Measurements from ENCODE around the gene ACAA1.
"Not testable (repeated sequence)": the region's sequence is repeated elsewhere in the genome, so short reads cannot be mapped to it uniquely, and the experiment has no call there.

The ACAA1 gene

DNA sequence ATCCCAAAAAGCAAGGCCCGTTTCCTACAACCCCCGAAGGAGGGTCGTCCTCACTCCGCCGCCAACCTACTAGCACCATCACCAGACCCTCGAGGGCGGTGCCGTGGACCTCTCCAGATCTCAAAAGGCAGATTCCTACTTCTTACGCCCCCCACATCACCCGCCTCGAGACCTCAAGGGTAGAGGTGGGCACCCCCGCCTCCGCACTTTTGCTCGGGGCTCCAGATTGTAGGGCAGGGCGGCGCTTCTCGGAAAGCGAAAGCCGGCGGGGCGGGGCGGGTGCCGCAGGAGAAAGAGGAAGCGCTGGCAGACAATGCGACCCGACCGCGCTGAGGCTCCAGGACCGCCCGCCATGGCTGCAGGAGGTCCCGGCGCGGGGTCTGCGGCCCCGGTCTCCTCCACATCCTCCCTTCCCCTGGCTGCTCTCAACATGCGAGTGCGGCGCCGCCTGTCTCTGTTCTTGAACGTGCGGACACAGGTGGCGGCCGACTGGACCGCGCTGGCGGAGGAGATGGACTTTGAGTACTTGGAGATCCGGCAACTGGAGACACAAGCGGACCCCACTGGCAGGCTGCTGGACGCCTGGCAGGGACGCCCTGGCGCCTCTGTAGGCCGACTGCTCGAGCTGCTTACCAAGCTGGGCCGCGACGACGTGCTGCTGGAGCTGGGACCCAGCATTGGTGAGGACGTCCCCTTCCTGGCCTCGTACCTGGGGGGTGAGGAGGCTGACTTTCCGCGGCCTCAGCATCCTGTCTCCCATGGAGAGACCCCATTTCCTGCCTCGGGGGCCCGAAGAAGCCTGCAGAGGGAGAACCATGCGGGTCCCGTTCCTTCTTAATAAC is 1.6 kb upstream of the ACAA1 start, which contains the start of gene MYD88:
Gene MYD88 (plus strand): TSS at position 313 of the 842 bp plus-strand sequence. CDS start 40 bp downstream, at position 353.
- DNase-seq (ENCODE audit: low spot score in 2 of 2) (peak; percentile 73 to 74), ATAC-seq (replicated peaks; ENCODE audit: extremely low read depth, poor library complexity, severe bottlenecking) (peak; percentile 60)
- peaks cover 68% of the 10 kb centered on the region for H3K4me1 Mint-ChIP-seq

DNA sequence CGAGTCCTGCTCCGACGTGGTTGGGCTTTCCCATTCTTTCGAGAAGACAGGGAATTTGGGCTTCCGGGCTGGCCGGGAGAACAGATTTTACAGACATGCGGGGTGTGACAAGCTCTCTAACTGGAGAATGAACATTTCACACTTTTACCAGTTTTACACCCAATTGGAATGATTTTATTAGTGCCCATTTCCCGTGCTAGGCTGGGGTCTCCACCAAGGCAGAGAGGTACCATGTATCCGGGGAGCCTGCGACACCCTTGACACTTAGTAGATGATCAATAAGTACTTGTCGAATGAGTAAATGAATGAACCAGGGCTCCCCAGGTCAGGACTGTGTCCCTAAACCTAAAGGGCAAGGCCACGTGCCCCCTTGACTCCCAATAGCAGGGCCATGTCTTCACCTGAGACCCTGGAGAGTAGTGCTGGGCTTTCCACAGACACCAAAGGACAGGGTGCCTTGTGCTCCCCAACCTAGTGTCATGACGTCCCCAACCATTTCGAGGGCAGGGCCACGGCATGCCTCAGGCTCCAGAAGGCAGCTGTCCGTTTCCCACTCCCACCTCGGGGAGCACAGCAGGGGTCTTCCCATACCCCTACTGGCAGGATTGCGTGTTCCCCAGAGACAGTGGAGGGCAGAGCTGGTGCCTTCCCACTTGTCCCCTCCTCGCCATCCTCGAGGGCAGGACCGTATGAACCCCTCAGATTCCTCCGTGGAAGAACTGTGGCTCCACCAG is 855 bp upstream of the ACAA1 start:
- Mint-ChIP-seq H3K9me3 (no peaks in the 10 kb centered on the region), H3K27me3 (no peaks in the 10 kb centered on the region), H3K27ac (ENCODE audit: low read depth) (peak overlapping the region; percentile 98), H3K4me3 (peak overlapping the region; percentile 95), H3K36me3 (ENCODE audit: insufficient read depth) (peaks cover 17% of the 10 kb centered on the region), H3K4me1 (peaks cover 73% of the 10 kb centered on the region)
- DNase-seq (ENCODE audit: low spot score in 2 of 2): no peak
- peak; percentile 1 for ATAC-seq (replicated peaks; ENCODE audit: extremely low read depth, poor library complexity, severe bottlenecking)

More for the DNA sequence above, 1.6 kb upstream of the ACAA1 start, which contains the start of gene MYD88:
- Mint-ChIP-seq H3K9me3 (no peaks in the 10 kb centered on the region), H3K27me3 (no peaks in the 10 kb centered on the region), H3K27ac (ENCODE audit: low read depth) (peak within 1 kb of the TSS; percentile 98), H3K4me3 (peak within 1 kb of the TSS; percentile 95), H3K36me3 (ENCODE audit: insufficient read depth) (peaks cover 15% of the 10 kb centered on the region)

DNA sequence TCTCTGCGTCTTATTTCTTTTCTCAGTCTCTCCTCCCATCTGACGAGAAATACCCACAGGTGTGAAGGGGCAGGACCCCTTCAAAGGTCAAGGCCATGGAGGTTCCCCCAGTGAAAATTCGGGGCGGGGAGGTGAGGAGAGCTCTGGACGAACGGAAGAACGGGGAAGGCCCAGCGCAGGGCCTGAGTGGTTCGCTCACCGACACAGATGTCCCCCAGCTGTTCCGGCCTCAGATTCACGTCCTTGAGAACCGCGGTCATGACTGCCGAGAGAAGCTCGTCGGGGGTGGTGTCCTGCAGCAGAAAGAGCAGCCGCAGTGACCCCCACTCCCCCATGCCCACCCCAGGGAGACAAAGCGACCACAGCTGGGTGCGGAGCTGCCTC is 542 bp downstream of the ACAA1 start:
- no peak for DNase-seq (ENCODE audit: low spot score in 2 of 2)
- Mint-ChIP-seq H3K27me3 (no peaks in the 10 kb centered on the region), H3K27ac (ENCODE audit: low read depth) (peak overlapping the region; percentile 98), H3K9me3 (no peaks in the 10 kb centered on the region), H3K4me1 (peaks cover 82% of the 10 kb centered on the region), H3K4me3 (peak overlapping the region; percentile 95), H3K36me3 (ENCODE audit: insufficient read depth) (peaks cover 16% of the 10 kb centered on the region)
- no peak for ATAC-seq (replicated peaks; ENCODE audit: extremely low read depth, poor library complexity, severe bottlenecking)

DNA sequence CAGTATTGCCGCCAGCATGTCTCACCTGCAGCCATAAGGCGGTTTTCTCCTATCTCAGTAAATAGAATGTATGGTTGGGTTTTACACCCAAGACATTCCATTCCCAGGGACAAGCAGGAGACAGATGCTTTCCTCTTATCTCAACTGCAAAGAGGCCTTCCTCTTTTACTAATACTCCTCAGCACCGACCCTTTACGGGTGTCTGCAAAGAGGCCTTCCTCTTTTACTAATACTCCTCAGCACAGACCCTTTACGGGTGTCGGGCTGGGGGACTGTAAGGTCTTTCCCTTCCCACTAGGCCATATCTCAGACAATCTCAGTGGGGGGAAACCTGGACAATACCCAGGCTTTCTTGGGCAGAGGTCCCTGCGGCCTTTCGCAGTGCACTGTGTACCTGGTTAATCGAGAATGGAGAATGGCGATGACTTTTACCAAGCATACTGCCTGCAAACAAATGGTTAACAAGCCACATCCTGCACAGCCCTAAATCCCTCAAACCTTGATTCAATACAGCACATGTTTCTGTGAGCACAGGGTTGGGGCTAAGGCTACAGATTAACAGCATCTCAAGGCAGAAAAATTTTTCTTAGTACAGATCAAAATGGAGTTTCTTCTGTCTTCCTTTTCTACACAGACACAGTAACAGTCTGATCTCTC is 1.2 kb downstream of the ACAA1 start:
- not testable (repeated sequence) for H3K27me3 Mint-ChIP-seq; H3K9me3 Mint-ChIP-seq; ATAC-seq (replicated peaks; ENCODE audit: extremely low read depth, poor library complexity, severe bottlenecking); DNase-seq (ENCODE audit: low spot score in 2 of 2)
- Mint-ChIP-seq H3K4me1 (peaks cover 79% of the 10 kb centered on the region), H3K4me3 (peak overlapping the region; percentile 95), H3K36me3 (ENCODE audit: insufficient read depth) (peaks cover 17% of the 10 kb centered on the region), H3K27ac (ENCODE audit: low read depth) (peak overlapping the region; percentile 98)

DNA sequence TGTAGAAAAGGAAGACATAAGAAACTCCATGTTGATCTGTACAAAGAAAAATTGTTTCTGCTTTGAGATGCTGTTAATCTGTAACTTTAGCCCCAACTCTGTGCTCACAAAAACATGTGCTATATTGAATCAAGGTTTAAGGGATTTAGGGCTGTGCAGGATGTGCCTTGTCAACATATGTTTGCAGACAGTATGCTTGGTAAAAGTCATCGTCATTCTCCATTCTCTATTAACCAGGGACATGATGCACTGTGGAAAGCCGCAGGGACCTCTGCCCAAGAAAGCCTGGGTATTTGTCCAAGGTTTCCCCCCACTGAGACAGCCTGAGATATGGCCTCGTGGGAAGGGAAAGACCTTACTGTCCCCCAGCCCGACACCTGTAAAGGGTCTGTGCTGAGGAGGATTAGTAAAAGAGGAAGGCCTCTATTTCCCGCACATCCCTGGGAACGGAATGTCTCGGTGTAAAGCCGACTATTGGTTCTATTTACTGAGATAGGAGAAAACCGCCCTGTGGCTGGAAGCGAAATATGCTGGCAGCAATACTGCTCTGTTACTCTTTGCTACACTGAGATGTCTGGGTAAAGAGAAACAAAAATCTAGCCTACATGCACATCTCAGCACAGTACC is 2.3 kb downstream of the ACAA1 start:
- Mint-ChIP-seq H3K4me1 (peaks cover 77% of the 10 kb centered on the region), H3K4me3 (peak overlapping the region; percentile 95), H3K36me3 (ENCODE audit: insufficient read depth) (peaks cover 22% of the 10 kb centered on the region)
- H3K27ac Mint-ChIP-seq (ENCODE audit: low read depth); H3K9me3 Mint-ChIP-seq; DNase-seq (ENCODE audit: low spot score in 2 of 2); ATAC-seq (replicated peaks; ENCODE audit: extremely low read depth, poor library complexity, severe bottlenecking); H3K27me3 Mint-ChIP-seq: not testable (repeated sequence)

DNA sequence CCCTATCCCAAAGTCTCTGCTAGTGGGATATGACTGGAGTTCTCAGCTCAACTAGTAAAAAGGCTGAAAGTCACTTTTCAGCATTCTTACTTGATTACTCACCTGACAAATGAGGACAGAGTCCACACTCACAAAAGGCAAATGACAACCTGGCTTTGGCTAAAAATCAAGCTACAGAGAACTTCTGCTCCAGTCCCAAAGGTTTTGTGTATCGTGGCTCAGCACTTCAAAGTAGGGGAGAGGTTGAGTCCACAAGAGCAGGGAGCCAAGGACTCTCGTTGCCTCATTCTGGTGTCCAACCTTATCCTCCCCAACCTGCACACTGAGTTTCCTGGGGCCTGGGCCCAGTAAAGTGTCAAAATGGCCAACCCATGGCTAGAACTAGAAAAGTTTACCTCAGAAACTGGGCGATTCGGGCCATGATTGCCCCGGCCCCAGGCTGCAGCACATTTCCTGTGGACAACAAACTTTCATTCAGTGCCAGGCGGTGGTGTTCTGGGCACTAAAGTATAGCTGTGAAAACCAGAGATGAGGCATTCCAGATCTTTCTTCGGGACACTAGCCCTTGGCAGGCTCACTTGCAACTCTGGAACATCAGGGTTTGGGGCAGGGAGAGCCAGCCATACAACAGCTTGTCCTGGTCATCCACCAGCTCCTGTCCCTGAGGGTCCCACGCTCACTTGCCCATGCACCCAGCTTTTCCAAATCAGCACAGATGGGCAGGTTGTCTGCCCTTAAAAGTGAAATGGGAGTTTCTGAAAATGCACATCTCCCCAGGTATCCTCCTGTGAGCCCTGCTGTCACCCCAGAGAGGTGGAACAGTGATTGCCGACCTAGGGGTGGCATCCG is 3.1 kb downstream of the ACAA1 start:
- no peak overlapping the region for H3K27ac Mint-ChIP-seq (ENCODE audit: low read depth)

DNA sequence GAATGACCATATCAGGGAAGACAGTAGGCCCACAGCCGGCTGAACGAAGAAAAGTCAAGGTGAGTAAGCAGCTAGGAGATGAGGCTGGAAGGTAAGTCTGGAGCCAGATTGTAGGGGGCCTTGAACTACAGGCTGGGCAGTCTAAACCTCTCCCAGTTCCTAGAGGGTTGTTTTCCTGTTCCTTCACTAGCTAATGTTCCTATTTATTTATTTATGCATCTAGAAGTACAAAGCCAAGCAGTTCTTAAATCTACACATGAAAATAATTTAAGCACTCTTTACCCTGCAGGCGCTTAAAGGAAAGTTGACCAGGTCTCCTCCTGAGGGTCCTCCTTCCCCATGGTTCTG is 3.7 kb downstream of the ACAA1 start:
- peaks cover 28% of the 10 kb centered on the region for H3K36me3 Mint-ChIP-seq (ENCODE audit: insufficient read depth)
- no peak overlapping the region for H3K27ac Mint-ChIP-seq (ENCODE audit: low read depth)
- DNase-seq (ENCODE audit: low spot score in 2 of 2) (no peak), ATAC-seq (replicated peaks; ENCODE audit: extremely low read depth, poor library complexity, severe bottlenecking) (no peak)
- H3K4me1 Mint-ChIP-seq: peaks cover 68% of the 10 kb centered on the region
- no peaks in the 10 kb centered on the region for H3K9me3 Mint-ChIP-seq
- no peak overlapping the region for H3K4me3 Mint-ChIP-seq
- no peaks in the 10 kb centered on the region for H3K27me3 Mint-ChIP-seq

More for the DNA sequence above, 3.1 kb downstream of the ACAA1 start:
- no peaks in the 10 kb centered on the region for H3K27me3 Mint-ChIP-seq
- no peak for ATAC-seq (replicated peaks; ENCODE audit: extremely low read depth, poor library complexity, severe bottlenecking)
- H3K9me3 Mint-ChIP-seq: no peaks in the 10 kb centered on the region
- no peak overlapping the region for H3K4me3 Mint-ChIP-seq
- peaks cover 27% of the 10 kb centered on the region for H3K36me3 Mint-ChIP-seq (ENCODE audit: insufficient read depth)
- peaks cover 72% of the 10 kb centered on the region for H3K4me1 Mint-ChIP-seq
- no peak for DNase-seq (ENCODE audit: low spot score in 2 of 2)

DNA sequence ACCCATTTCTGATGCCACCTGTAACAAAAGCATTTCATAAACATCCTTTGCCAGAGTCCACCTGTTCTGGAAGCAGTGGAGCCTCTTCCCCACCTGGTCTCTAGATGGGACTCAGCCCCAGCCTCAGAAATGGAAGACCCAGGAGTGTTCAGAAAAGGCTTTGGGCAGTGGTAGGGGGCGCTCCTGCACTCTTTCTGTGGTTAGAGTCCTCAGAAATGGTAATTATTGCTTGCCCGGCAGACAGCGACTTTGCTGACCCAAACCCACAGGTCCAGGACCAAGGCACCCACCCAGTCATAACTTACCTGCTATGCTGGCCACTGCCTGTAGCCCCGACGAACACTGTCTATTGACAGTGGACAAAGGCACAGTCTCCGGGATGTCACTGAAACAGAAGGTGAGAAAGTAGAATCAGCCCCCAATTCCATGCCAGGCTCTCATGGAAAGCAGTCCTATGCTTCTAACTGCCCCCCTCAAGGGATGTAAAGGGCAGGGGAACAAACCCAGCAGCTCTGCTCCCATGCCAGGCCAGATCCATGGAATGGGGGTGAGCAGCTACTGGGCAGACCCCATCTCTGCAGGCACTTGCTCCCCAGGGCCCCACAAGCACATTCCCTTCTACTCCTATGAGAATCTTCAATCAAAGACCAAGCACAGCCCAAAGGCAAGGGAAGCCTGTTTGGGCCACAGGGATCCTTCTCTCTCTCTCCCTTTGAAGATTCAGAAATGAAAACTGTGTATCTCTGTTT is 5.1 kb downstream of the ACAA1 start:
- Mint-ChIP-seq H3K4me3 (no peak overlapping the region), H3K36me3 (ENCODE audit: insufficient read depth) (peaks cover 33% of the 10 kb centered on the region), H3K9me3 (no peaks in the 10 kb centered on the region), H3K27me3 (no peaks in the 10 kb centered on the region), H3K4me1 (peaks cover 54% of the 10 kb centered on the region), H3K27ac (ENCODE audit: low read depth) (peak overlapping the region; percentile 41)
- ATAC-seq (replicated peaks; ENCODE audit: extremely low read depth, poor library complexity, severe bottlenecking) (no peak), DNase-seq (ENCODE audit: low spot score in 2 of 2) (no peak)

DNA sequence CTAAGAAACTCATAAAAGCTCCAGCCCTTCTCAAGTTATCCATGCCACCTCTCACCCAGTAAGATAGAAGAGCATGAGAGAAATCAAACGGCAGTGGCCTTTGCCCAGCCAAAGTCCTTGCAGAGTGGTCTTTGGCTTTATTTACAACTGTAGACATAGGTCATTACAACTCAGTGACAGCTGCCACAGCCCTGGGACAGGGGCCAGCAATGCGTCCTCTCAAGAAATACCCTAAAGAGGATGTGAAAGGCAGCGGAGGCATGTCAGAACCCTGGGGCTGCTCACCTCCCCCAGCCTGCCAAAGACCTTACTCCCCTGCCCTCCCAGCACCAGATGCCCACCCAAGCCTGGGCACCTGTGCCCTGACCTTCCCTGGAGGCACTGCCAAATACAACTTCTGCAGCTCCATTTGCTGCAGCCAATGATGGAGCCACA is 6.3 kb downstream of the ACAA1 start:
- Mint-ChIP-seq H3K36me3 (ENCODE audit: insufficient read depth) (peaks cover 43% of the 10 kb centered on the region), H3K27ac (ENCODE audit: low read depth) (peak overlapping the region; percentile 22)

DNA sequence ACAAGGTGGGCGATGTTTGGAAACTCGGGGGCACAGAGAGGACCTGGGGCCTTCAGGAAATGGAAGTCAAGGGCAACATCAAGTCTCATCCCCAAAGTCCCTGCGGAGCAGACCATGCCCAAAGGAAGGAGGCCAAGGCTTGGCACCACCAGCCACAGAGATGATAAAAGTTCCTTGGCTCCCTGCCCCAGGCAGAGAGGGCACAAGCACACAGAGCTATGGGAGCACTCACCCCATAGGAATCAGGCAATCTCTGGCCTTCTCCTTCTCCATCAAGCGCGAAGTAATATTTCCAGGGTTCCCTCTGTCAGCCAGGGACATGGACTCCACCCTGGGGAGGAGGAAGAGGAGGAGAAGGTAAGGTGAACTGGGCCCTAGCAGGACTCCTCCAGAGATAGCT is 7.9 kb downstream of the ACAA1 start:
- DNase-seq (ENCODE audit: low spot score in 2 of 2): peak in 1 of 2 donors; percentile 7
- H3K4me1 Mint-ChIP-seq: peaks cover 46% of the 10 kb centered on the region
- no peak overlapping the region for H3K4me3 Mint-ChIP-seq
- H3K27me3 Mint-ChIP-seq: no peaks in the 10 kb centered on the region
- ATAC-seq (replicated peaks; ENCODE audit: extremely low read depth, poor library complexity, severe bottlenecking): no peak
- no peak overlapping the region for H3K27ac Mint-ChIP-seq (ENCODE audit: low read depth)
- peaks cover 54% of the 10 kb centered on the region for H3K36me3 Mint-ChIP-seq (ENCODE audit: insufficient read depth)
- no peaks in the 10 kb centered on the region for H3K9me3 Mint-ChIP-seq

More for the DNA sequence above, 6.3 kb downstream of the ACAA1 start:
- ATAC-seq (replicated peaks; ENCODE audit: extremely low read depth, poor library complexity, severe bottlenecking): no peak
- no peaks in the 10 kb centered on the region for H3K27me3 Mint-ChIP-seq
- no peaks in the 10 kb centered on the region for H3K9me3 Mint-ChIP-seq
- H3K4me1 Mint-ChIP-seq: peaks cover 48% of the 10 kb centered on the region
- H3K4me3 Mint-ChIP-seq: no peak overlapping the region
- DNase-seq (ENCODE audit: low spot score in 2 of 2): no peak

DNA sequence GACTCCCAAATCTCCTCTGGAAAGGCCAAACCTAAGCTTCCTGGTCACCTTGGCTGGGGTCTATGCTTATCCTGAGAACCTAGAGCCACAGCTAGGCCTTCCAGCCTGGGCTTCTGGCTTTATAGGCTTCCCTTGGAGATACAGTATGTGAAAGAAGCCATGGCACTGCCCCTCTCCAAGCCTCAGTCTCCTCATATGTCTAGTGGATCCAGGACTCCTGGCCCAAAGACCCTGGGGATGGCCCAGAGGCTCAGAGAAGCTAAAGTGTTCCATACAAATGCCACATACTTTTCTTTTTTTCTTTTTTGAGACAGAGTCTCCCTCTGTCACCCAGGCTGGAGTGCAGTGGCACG is 8.6 kb downstream of the ACAA1 start:
- Mint-ChIP-seq H3K36me3 (ENCODE audit: insufficient read depth) (peaks cover 55% of the 10 kb centered on the region), H3K27me3 (no peaks in the 10 kb centered on the region), H3K9me3 (no peaks in the 10 kb centered on the region), H3K4me3 (no peak overlapping the region), H3K27ac (ENCODE audit: low read depth) (no peak overlapping the region), H3K4me1 (peaks cover 44% of the 10 kb centered on the region)
- peak in 1 of 2 donors; percentile 11 for DNase-seq (ENCODE audit: low spot score in 2 of 2)
- ATAC-seq (replicated peaks; ENCODE audit: extremely low read depth, poor library complexity, severe bottlenecking): no peak

Measured in central memory CD8-positive, alpha-beta T cell (primary cell).